Neural cell (in vitro differentiated cells): Measurements from ENCODE around the gene ACSL5.

ENCODE experiments used
- CTCF ChIP-seq: fragments of 450-650 bp; IDR thresholded peaks from 2 replicates; pipeline ENCODE4 v1.5.1; 2014; ENCODE audit warnings: antibody characterized with exemption, mild to moderate bottlenecking, moderate library complexity; ENCODE audit not compliant: poor library complexity, severe bottlenecking
- EZH2 ChIP-seq: fragments of 200-600, 300-800 bp; shearing (Covaris generic), sonication (generic); IDR thresholded peaks from 2 replicates; pipeline ENCODE4 v1.6.1; 2014; ENCODE audit warnings: antibody characterized with exemption, low read length, borderline replicate concordance, mild to moderate bottlenecking; ENCODE audit not compliant: insufficient read depth, poor library complexity, severe bottlenecking
- MXI1 ChIP-seq: fragments of 450-650 bp; conservative IDR thresholded peaks from 2 replicates; pipeline ENCODE4 v1.6.1; 2014; ENCODE audit warnings: antibody characterized with exemption, mild to moderate bottlenecking; ENCODE audit not compliant: poor library complexity, severe bottlenecking
- POLR2AphosphoS5 ChIP-seq: IDR thresholded peaks from 2 replicates; pipeline ENCODE4 v1.6.1; 2012
- SMC3 ChIP-seq: fragments of 450-650 bp; conservative IDR thresholded peaks from 2 replicates; pipeline ENCODE4 v1.6.1; 2014; ENCODE audit warnings: antibody characterized with exemption, mild to moderate bottlenecking, moderate library complexity; ENCODE audit not compliant: poor library complexity
- TAF1 ChIP-seq: IDR thresholded peaks from 2 replicates; pipeline ENCODE4 v1.6.1; 2012; ENCODE audit warnings: low read depth

GRCh38 chr10:112446855-112447619 is 73.1 kb downstream of the ACSL5 start, which contains the start of the genes VTI1A and ZDHHC6:
- TF ChIP-seq POLR2AphosphoS5 (peak; percentile 91), CTCF (peak; percentile 50), EZH2 (no peak), SMC3 (peak; percentile 39), MXI1 (peak; percentile 80), TAF1 (peak; percentile 78)
